A673 (cell line): Measurements from ENCODE around the gene ACTL9.

Source experiments
- CTCF ChIP-seq: fragments of 300-800, 200-600 bp; sonication (generic); conservative IDR thresholded peaks from 2 replicates; pipeline ENCODE4 v1.5.1; 2017; ENCODE audit warnings: low read depth, mild to moderate bottlenecking, antibody characterized with exemption, low read length, moderate library complexity, mixed read lengths
- EZH2 ChIP-seq: fragments of 200-600 bp; sonication (generic); IDR thresholded peaks from 2 replicates; pipeline ENCODE4 v1.6.1; 2017; ENCODE audit warnings: borderline replicate concordance, low read depth, mild to moderate bottlenecking, mixed read lengths, antibody characterized with exemption, low read length; ENCODE audit not compliant: poor library complexity, severe bottlenecking

DNA sequence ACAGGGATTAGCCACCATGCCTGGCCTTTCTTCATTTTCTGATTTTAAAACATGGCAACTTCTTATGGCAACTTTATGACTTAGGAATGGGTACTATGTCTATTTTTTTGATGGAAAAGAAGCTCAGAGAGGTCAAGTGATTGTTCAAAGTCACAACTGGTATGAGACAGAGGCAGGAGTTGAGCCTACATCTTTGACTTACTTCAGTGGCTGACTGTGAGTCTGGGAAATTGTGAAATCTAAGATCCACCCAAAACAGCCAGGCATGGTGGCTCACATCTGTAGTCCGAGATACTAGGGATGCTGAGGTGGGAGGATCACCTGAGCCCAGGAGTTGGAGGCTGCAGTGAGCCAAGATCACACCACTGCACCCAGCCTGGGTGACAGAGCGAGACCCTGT, 2.4 kb upstream of the ACTL9 start:
- TF ChIP-seq CTCF (no peak), EZH2 (no peak)
